22Rv1 (cell line): ENCODE results near the gene DCST2.
A peak's percentile ranks its signal among the peaks of the same experiment; 100 is the strongest.

Source experiments
- ZFX ChIP-seq: fragments of 450-650 bp; IDR thresholded peaks from 2 replicates; pipeline ENCODE4 v1.6.1; 2017; ENCODE audit warnings: antibody characterized with exemption, borderline replicate concordance
- TF ChIP-seq, protein P1 (sequence below): fragments of 450-650 bp; IDR thresholded peaks from 2 replicates; pipeline ENCODE4 v1.5.1; 2017; ENCODE audit warnings: mild to moderate bottlenecking

DNA sequence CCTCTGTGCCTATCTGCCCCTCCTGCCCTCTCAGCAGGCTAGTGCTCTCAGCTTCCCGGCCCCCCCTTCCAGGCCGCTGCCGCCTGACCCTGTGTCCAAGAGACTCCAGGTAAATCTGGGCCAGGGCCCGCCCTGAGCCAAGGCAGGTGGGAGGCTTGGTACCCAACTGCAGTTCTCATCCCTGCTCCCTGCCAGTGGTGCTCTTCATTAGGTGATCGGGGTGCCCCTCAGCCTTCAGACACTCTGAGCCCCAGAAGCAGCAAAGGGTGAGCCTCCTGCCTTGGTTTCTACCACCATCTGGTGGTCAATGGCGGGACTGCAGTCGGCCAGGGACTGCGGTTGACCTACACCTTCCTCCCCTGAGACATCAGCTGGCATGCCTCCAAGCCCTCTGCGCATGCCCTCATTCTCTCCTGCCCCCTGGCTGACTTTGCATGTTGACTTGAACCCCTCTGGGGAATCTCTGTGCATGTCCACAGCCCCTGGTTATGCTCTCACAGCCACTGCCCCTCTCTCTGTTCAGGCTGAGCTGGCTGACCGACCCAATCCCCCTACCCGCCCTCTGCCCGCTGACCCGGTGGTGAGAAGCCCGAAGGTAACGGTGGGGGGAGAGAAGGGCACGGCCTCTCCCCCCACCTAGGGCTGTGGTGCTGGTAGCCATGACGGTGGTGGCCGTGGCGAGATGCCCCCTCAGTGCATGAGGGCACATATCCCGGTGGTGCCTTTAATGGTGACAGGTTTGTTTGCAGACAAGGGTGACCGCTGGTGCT, 28.0 kb upstream of the DCST2 start:
- no peak for TF ChIP-seq ZFX
- TF ChIP-seq, protein P1, sequence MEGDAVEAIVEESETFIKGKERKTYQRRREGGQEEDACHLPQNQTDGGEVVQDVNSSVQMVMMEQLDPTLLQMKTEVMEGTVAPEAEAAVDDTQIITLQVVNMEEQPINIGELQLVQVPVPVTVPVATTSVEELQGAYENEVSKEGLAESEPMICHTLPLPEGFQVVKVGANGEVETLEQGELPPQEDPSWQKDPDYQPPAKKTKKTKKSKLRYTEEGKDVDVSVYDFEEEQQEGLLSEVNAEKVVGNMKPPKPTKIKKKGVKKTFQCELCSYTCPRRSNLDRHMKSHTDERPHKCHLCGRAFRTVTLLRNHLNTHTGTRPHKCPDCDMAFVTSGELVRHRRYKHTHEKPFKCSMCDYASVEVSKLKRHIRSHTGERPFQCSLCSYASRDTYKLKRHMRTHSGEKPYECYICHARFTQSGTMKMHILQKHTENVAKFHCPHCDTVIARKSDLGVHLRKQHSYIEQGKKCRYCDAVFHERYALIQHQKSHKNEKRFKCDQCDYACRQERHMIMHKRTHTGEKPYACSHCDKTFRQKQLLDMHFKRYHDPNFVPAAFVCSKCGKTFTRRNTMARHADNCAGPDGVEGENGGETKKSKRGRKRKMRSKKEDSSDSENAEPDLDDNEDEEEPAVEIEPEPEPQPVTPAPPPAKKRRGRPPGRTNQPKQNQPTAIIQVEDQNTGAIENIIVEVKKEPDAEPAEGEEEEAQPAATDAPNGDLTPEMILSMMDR: peak; percentile 99
